ENCODE results near the gene C5AR1. TPM values are rescaled to one million over a fixed set of nuclear protein-coding genes. Genes with fewer than 3 reads are reported as not detected.

Gene C5AR1
- total and polyA plus RNA-seq, 2 experiments from 2014 or later = 0.46 TPM; not detected in 1

GRCh38 chr19:47322058-47322457 lies 12.4 kb downstream of the C5AR1 start:
- Histone ChIP-seq H3K9me2 (ENCODE audit: insufficient read depth) (no peaks in the 10 kb centered on the region), H3K4me3 (no peak overlapping the region), H3K4me2 (ENCODE audit: unreplicated experiment) (no peak overlapping the region), H4K20me1 (ENCODE audit: insufficient read depth) (no peaks in the 10 kb centered on the region), H2AFZ (no peak overlapping the region), H3K4me1 (ENCODE audit: insufficient read depth) (no peaks in the 10 kb centered on the region), H3K9me3 (ENCODE audit: low read depth) (no peaks in the 10 kb centered on the region), H3K79me2 (ENCODE audit: insufficient read depth) (no peaks in the 10 kb centered on the region), H3K36me3 (ENCODE audit: low read depth) (no peaks in the 10 kb centered on the region), H3K9ac (no peak overlapping the region), H3F3A (ENCODE audit: insufficient read depth) (no peaks in the 10 kb centered on the region), H3K27ac (no peak overlapping the region), H3K27me3 (replicated peaks; ENCODE audit: insufficient read depth) (no peaks in the 10 kb centered on the region)
- DNase-seq = no peak
- in situ Hi-C loops (cut with MboI) = no loop called here
- 64 to 77% methylated on average over 2 of the region's 2 CpGs for WGBS, 2 experiments (ENCODE audit: low coverage in 1 of 2, low lambda C conversion rate in 2 of 2, missing lambda C conversion rate in 2 of 2)
- no peak for TF ChIP-seq EZH2 (IDR thresholded peaks at IDR 0.05; ENCODE audit: insufficient read depth, poor library complexity, severe bottlenecking)
- no peak for TF ChIP-seq EZH2phosphoT487 (IDR thresholded peaks at IDR 0.05; ENCODE audit: insufficient read depth, low read depth)

- no peaks in the 10 kb centered on the region for H3K4me1 ChIP-seq (ENCODE audit: insufficient read depth)
- H3K9me2 ChIP-seq (ENCODE audit: insufficient read depth) = no peaks in the 10 kb centered on the region
- no peak for DNase-seq
- no peak overlapping the region for H3K27ac ChIP-seq
- H3K79me2 ChIP-seq (ENCODE audit: insufficient read depth) = no peaks in the 10 kb centered on the region
- no peak overlapping the region for H3K4me2 ChIP-seq (ENCODE audit: unreplicated experiment)
- no peak overlapping the region for H2AFZ ChIP-seq
- H3F3A ChIP-seq (ENCODE audit: insufficient read depth) = no peaks in the 10 kb centered on the region
- no peaks in the 10 kb centered on the region for H4K20me1 ChIP-seq (ENCODE audit: insufficient read depth)
- WGBS, 2 experiments (ENCODE audit: low coverage in 1 of 2, low lambda C conversion rate in 2 of 2, missing lambda C conversion rate in 2 of 2) = 75 to 85% methylated on average over 8 of the region's 8 CpGs
- no peak overlapping the region for H3K9ac ChIP-seq
- H3K27me3 ChIP-seq (replicated peaks; ENCODE audit: insufficient read depth) = no peaks in the 10 kb centered on the region
- H3K36me3 ChIP-seq (ENCODE audit: low read depth) = no peaks in the 10 kb centered on the region
- in situ Hi-C loops (cut with MboI) = no loop called here
- no peak for TF ChIP-seq EZH2 (IDR thresholded peaks at IDR 0.05; ENCODE audit: insufficient read depth, poor library complexity, severe bottlenecking)
- no peak for TF ChIP-seq EZH2phosphoT487 (IDR thresholded peaks at IDR 0.05; ENCODE audit: insufficient read depth, low read depth)
- H3K4me3 ChIP-seq = no peak overlapping the region
- no peaks in the 10 kb centered on the region for H3K9me3 ChIP-seq (ENCODE audit: low read depth)
These were observed 13.7 kb downstream of the C5AR1 start for GRCh38 chr19:47323409-47323808.

GRCh38 chr19:47323872-47324271 lies 14.2 kb downstream of the C5AR1 start:
- no peak overlapping the region for H2AFZ ChIP-seq
- in situ Hi-C loops (cut with MboI) = no loop called here
- H3K27me3 ChIP-seq (replicated peaks; ENCODE audit: insufficient read depth) = no peaks in the 10 kb centered on the region
- H3K27ac ChIP-seq = no peak overlapping the region
- no peak for TF ChIP-seq EZH2phosphoT487 (IDR thresholded peaks at IDR 0.05; ENCODE audit: insufficient read depth, low read depth)
- TF ChIP-seq EZH2 (IDR thresholded peaks at IDR 0.05; ENCODE audit: insufficient read depth, poor library complexity, severe bottlenecking) = no peak
- H3K9me3 ChIP-seq (ENCODE audit: low read depth) = no peaks in the 10 kb centered on the region
- no peak overlapping the region for H3K4me2 ChIP-seq (ENCODE audit: unreplicated experiment)
- H3K36me3 ChIP-seq (ENCODE audit: low read depth) = no peaks in the 10 kb centered on the region
- no peak for DNase-seq
- no peaks in the 10 kb centered on the region for H3K79me2 ChIP-seq (ENCODE audit: insufficient read depth)
- no peak overlapping the region for H3K4me3 ChIP-seq
- 86 to 91% methylated on average over 12 of the region's 12 CpGs for WGBS, 2 experiments (ENCODE audit: low coverage in 1 of 2, low lambda C conversion rate in 2 of 2, missing lambda C conversion rate in 2 of 2)
- H3K9ac ChIP-seq = no peak overlapping the region
- H3F3A ChIP-seq (ENCODE audit: insufficient read depth) = no peaks in the 10 kb centered on the region
- H4K20me1 ChIP-seq (ENCODE audit: insufficient read depth) = no peaks in the 10 kb centered on the region
- H3K4me1 ChIP-seq (ENCODE audit: insufficient read depth) = no peaks in the 10 kb centered on the region
- H3K9me2 ChIP-seq (ENCODE audit: insufficient read depth) = no peaks in the 10 kb centered on the region

GRCh38 chr19:47324502-47324901 lies 14.8 kb downstream of the C5AR1 start:
- Histone ChIP-seq H3K9me2 (ENCODE audit: insufficient read depth) (no peaks in the 10 kb centered on the region), H2AFZ (no peak overlapping the region), H3K4me3 (no peak overlapping the region), H3K27me3 (replicated peaks; ENCODE audit: insufficient read depth) (no peaks in the 10 kb centered on the region), H3K9me3 (ENCODE audit: low read depth) (no peaks in the 10 kb centered on the region), H3K4me1 (ENCODE audit: insufficient read depth) (no peaks in the 10 kb centered on the region), H3K36me3 (ENCODE audit: low read depth) (no peaks in the 10 kb centered on the region), H3F3A (ENCODE audit: insufficient read depth) (no peaks in the 10 kb centered on the region), H3K79me2 (ENCODE audit: insufficient read depth) (no peaks in the 10 kb centered on the region), H4K20me1 (ENCODE audit: insufficient read depth) (no peaks in the 10 kb centered on the region), H3K27ac (no peak overlapping the region), H3K9ac (no peak overlapping the region), H3K4me2 (ENCODE audit: unreplicated experiment) (no peak overlapping the region)
- DNase-seq = no peak
- no peak for TF ChIP-seq EZH2phosphoT487 (IDR thresholded peaks at IDR 0.05; ENCODE audit: insufficient read depth, low read depth)
- TF ChIP-seq EZH2 (IDR thresholded peaks at IDR 0.05; ENCODE audit: insufficient read depth, poor library complexity, severe bottlenecking) = no peak
- in situ Hi-C loops (cut with MboI) = no loop called here
- WGBS, 2 experiments (ENCODE audit: low coverage in 1 of 2, low lambda C conversion rate in 2 of 2, missing lambda C conversion rate in 2 of 2) = 66 to 67% methylated on average over 9 of the region's 9 CpGs

GRCh38 chr19:47330466-47330869 lies 20.8 kb downstream of the C5AR1 start:
- Histone ChIP-seq H3K79me2 (ENCODE audit: insufficient read depth) (no peaks in the 10 kb centered on the region), H3K4me3 (no peak overlapping the region), H3K27me3 (replicated peaks; ENCODE audit: insufficient read depth) (no peaks in the 10 kb centered on the region), H3K4me2 (ENCODE audit: unreplicated experiment) (no peak overlapping the region), H3K9me3 (ENCODE audit: low read depth) (no peaks in the 10 kb centered on the region), H3K9ac (no peak overlapping the region), H3K36me3 (ENCODE audit: low read depth) (no peaks in the 10 kb centered on the region), H4K20me1 (ENCODE audit: insufficient read depth) (no peaks in the 10 kb centered on the region), H2AFZ (no peak overlapping the region), H3F3A (ENCODE audit: insufficient read depth) (no peaks in the 10 kb centered on the region), H3K9me2 (ENCODE audit: insufficient read depth) (no peaks in the 10 kb centered on the region), H3K4me1 (ENCODE audit: insufficient read depth) (no peaks in the 10 kb centered on the region), H3K27ac (no peak overlapping the region)
- no peak for TF ChIP-seq EZH2 (IDR thresholded peaks at IDR 0.05; ENCODE audit: insufficient read depth, poor library complexity, severe bottlenecking)
- no peak for TF ChIP-seq EZH2phosphoT487 (IDR thresholded peaks at IDR 0.05; ENCODE audit: insufficient read depth, low read depth)
- in situ Hi-C loops (cut with MboI) = no loop called here
- DNase-seq = no peak
- WGBS, 2 experiments (ENCODE audit: low coverage in 1 of 2, low lambda C conversion rate in 2 of 2, missing lambda C conversion rate in 2 of 2) = 67 to 74% methylated on average over 7 to 9 of the region's 9 CpGs
